Body of pancreas (tissue), 4 donors: ENCODE measurements around the gene GALNT9.

Source experiments
- POLR2A ChIP-seq, 3 donors: fragments of 450-650 bp; IDR thresholded peaks; one replicate each; pipeline ENCODE4 v1.6.1; 2016; ENCODE audit warnings: antibody characterized with exemption in 3 of 3, mild to moderate bottlenecking in 2 of 3
- TF ChIP-seq, protein P1 (sequence below), 7 experiments: fragments of 450-650 bp in 4 of 7; fragments of 200-600 bp in 3 of 7; sonication (generic) in 3 of 7; IDR thresholded peaks; one replicate each; pipeline ENCODE4 v1.5.1; 2016 to 2019; ENCODE audit warnings: antibody characterized with exemption in 7 of 7

DNA sequence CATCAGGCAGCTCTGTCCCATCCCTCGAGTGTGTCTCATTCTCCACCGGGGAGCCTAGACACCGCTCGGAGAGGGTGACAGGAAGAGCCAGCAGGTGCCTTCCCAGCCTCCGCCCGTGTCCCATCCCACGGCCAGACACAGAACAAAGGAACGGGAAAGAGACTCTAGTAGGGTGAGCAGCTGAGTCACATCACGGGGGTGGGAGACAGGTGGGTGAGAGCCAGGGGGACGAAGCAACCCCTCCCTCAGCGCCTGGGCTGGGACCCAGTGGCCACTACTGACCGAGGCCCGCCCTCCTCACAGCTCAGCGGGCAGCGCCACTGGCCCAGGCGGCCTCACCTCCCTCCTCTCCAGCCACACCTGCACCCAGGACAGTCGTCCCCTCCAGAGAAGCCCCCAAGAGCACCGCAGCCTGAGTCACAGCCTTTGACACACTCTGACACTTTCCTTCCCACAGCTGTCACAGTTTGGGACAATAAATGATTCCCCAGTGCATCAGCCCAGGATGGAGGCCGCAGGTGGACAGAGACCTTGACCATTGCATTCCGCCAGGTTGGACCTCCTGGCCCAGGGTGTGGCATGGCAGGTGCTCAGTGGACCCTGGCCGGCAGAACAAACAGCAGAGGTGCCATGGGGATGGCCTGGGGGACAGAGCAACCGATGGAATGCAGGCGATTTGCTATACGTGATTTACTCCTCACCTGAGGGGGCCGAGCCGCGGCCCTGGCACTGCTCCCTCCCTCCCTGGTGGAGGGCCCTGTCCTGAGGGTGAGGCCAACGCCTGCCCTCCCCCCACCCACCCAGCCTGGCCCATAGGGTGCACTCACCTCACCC lies 45.4 kb upstream of the GALNT9 start:
- TF ChIP-seq, protein P1, sequence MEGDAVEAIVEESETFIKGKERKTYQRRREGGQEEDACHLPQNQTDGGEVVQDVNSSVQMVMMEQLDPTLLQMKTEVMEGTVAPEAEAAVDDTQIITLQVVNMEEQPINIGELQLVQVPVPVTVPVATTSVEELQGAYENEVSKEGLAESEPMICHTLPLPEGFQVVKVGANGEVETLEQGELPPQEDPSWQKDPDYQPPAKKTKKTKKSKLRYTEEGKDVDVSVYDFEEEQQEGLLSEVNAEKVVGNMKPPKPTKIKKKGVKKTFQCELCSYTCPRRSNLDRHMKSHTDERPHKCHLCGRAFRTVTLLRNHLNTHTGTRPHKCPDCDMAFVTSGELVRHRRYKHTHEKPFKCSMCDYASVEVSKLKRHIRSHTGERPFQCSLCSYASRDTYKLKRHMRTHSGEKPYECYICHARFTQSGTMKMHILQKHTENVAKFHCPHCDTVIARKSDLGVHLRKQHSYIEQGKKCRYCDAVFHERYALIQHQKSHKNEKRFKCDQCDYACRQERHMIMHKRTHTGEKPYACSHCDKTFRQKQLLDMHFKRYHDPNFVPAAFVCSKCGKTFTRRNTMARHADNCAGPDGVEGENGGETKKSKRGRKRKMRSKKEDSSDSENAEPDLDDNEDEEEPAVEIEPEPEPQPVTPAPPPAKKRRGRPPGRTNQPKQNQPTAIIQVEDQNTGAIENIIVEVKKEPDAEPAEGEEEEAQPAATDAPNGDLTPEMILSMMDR (IDR thresholded peaks at IDR 0.05) = no peak
- no peak for TF ChIP-seq POLR2A (IDR thresholded peaks at IDR 0.05)
